BLaER1 treated with 17β-estradiol and CSF1 and Interleukin-3, amounts not matched to agents 10 nM and 100 nM (cell line): ENCODE results near the gene PRSS3.
"Not testable (repeated sequence)": the region's sequence is repeated elsewhere in the genome, so short reads cannot be mapped to it uniquely, and the experiment has no call there.

Experiments used
- H3K27ac ChIP-seq, 11 experiments: shearing (Covaris generic); formaldehyde crosslinking; 2 replicates each; pipeline ENCODE4 v1.8.1; 2022
- H3K27me3 ChIP-seq, 11 experiments: shearing (Covaris generic); formaldehyde crosslinking; 2 replicates each; pipeline ENCODE4 v1.8.1; 2022
- H3K36me3 ChIP-seq, 11 experiments: shearing (Covaris generic); formaldehyde crosslinking; 2 replicates each; pipeline ENCODE4 v1.8.1; 2022
- H3K4me1 ChIP-seq, 10 experiments: shearing (Covaris generic); formaldehyde crosslinking; 2 replicates each; pipeline ENCODE4 v1.8.1; 2022
- H3K4me2 ChIP-seq, 11 experiments: shearing (Covaris generic); formaldehyde crosslinking; 2 replicates each; pipeline ENCODE4 v1.8.1; 2022
- H3K4me3 ChIP-seq, 10 experiments: shearing (Covaris generic); formaldehyde crosslinking; 2 replicates each; pipeline ENCODE4 v1.8.1; 2022
- H3K9ac ChIP-seq, 11 experiments: shearing (Covaris generic); formaldehyde crosslinking; 2 replicates each; pipeline ENCODE4 v1.8.1; 2022
- H3K9me3 ChIP-seq, 11 experiments: shearing (Covaris generic); formaldehyde crosslinking; replicated peaks in 1 of 11; 2 replicates each; pipeline ENCODE4 v1.8.1; 2022
- H4K20me1 ChIP-seq, 11 experiments: shearing (Covaris generic); formaldehyde crosslinking; 2 replicates each; pipeline ENCODE4 v1.8.1; 2022
- Cebpa-rat ChIP-seq, 11 experiments: shearing (Covaris generic); IDR thresholded peaks; 2 replicates each; pipeline ENCODE4 v1.8.1; 2022

PRSS3 gene

GRCh38 chr9:33797837-33798236 lies 2.5 kb downstream of the PRSS3 start:
- no peak overlapping the region for H3K27ac ChIP-seq
- TF ChIP-seq Cebpa-rat (IDR thresholded peaks at IDR 0.05): no peak
- H3K9ac ChIP-seq: no peak overlapping the region
- no peak overlapping the region for H3K4me3 ChIP-seq
- H3K9me3 ChIP-seq: peaks cover 0 to 16% (median 0%) of the 10 kb centered on the region in 11 experiments; a peak in 3 of 22 replicates
- no peaks in the 10 kb centered on the region for H3K36me3 ChIP-seq
- H3K27me3 ChIP-seq: no peaks in the 10 kb centered on the region
- H4K20me1 ChIP-seq: no peaks in the 10 kb centered on the region
- peaks cover 0 to 11% (median 0%) of the 10 kb centered on the region in 10 experiments; a peak in 3 of 20 replicates for H3K4me1 ChIP-seq
- no peak overlapping the region for H3K4me2 ChIP-seq

GRCh38 chr9:33798545-33798944 lies 3.2 kb downstream of the PRSS3 start:
- H3K9ac ChIP-seq: no peak overlapping the region
- no peaks in the 10 kb centered on the region for H3K27me3 ChIP-seq
- H3K4me2 ChIP-seq: no peak overlapping the region
- no peak overlapping the region for H3K4me3 ChIP-seq
- H3K4me1 ChIP-seq: peaks cover 0 to 7% (median 0%) of the 10 kb centered on the region in 10 experiments; a peak in 3 of 20 replicates
- H4K20me1 ChIP-seq: no peaks in the 10 kb centered on the region
- H3K9me3 ChIP-seq: peaks cover 0 to 16% (median 0%) of the 10 kb centered on the region in 11 experiments; a peak in 3 of 22 replicates
- no peaks in the 10 kb centered on the region for H3K36me3 ChIP-seq
- TF ChIP-seq Cebpa-rat (IDR thresholded peaks at IDR 0.05): no peak
- H3K27ac ChIP-seq: no peak overlapping the region

GRCh38 chr9:33799928-33800704 lies 4.8 kb downstream of the PRSS3 start:
- Histone ChIP-seq H3K4me3 (no peak overlapping the region), H3K9ac (no peak overlapping the region), H3K27ac (no peak overlapping the region), H3K27me3 (no peaks in the 10 kb centered on the region), H3K36me3 (no peaks in the 10 kb centered on the region), H3K9me3 (peaks cover 0 to 16% (median 0%) of the 10 kb centered on the region in 11 experiments; a peak in 3 of 22 replicates), H3K4me1 (no peaks in the 10 kb centered on the region), H3K4me2 (no peak overlapping the region), H4K20me1 (no peaks in the 10 kb centered on the region)
- TF ChIP-seq Cebpa-rat (IDR thresholded peaks at IDR 0.05): no peak

DNA sequence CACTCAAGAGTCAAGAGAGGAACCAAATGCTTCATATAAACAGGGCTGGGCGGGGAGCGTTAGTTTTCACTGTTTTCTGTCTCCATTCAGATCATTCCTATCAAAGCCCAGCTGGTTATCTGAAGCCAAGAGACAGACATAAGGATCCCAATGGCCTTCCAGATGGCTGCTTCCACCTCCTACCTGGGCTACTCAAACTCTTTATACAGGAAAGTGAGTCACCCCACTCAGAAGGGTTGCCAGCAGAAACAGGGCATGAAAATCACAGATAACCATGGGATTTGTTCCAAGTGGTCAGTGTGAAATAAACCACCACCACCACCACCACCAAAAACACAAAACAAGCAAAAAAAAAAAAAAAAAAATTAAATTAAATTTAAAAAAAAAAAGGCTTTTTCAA lies 5.5 kb downstream of the PRSS3 start:
- H3K9ac ChIP-seq: no peak overlapping the region
- no peak overlapping the region for H3K27ac ChIP-seq
- no peaks in the 10 kb centered on the region for H3K27me3 ChIP-seq
- H3K4me3 ChIP-seq: no peak overlapping the region
- no peaks in the 10 kb centered on the region for H4K20me1 ChIP-seq
- TF ChIP-seq Cebpa-rat (IDR thresholded peaks at IDR 0.05): no peak
- no peaks in the 10 kb centered on the region for H3K36me3 ChIP-seq
- H3K4me2 ChIP-seq: no peak overlapping the region
- H3K9me3 ChIP-seq: peaks cover 0 to 16% (median 0%) of the 10 kb centered on the region in 11 experiments; a peak in 3 of 22 replicates
- no peaks in the 10 kb centered on the region for H3K4me1 ChIP-seq

DNA sequence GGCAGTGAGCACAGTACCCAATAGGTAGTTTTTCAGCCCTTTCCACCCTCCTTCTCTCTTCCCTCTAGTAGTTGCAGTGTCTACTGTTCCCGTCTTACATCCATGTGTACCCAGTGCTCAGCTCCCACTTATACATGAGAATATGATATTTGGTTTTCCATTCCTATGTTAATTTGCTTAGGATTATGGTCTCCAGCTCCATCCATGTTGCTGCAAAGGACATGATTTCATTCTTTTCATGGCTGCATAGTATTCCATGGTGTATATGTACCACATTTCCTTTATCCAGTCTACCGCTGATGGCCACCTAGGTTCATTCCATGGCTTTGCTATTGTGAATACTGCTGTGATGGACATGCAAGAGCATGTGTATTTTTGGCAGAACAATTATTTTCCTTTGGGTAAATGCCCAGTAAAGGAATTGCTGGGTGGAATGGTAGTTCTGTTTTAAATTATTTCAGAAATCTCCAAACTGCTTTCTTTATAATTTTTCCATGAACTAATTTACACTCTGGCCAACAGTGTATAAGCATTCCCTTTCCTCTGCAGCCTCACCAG lies 6.7 kb downstream of the PRSS3 start:
- H3K9me3 ChIP-seq, H3K36me3 ChIP-seq, H3K9ac ChIP-seq, H3K4me3 ChIP-seq, H3K4me1 ChIP-seq, H3K27me3 ChIP-seq, H3K4me2 ChIP-seq, H4K20me1 ChIP-seq, H3K27ac ChIP-seq: not testable (repeated sequence)

DNA sequence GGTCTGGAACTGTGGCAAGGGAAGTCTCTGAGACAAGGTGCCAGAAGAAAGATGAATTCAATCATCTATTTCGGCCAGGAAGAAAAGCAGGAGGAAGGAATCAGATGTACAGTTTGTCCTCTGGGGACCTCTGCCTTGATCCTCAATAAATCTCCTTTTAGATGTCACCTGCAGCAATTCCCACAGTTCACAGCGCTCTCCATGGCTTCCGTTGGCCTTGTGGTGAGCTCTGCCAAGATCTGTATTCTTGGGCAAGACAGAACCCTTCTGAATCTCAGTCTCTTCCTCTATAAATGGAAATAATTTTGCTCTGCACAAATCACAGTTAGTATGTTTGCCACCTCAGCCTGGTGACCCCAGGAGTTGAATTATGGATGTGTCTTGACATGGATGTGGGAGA lies 8.8 kb downstream of the PRSS3 start:
- not testable (repeated sequence) for H3K4me2 ChIP-seq, H4K20me1 ChIP-seq, H3K9me3 ChIP-seq, H3K27ac ChIP-seq, H3K9ac ChIP-seq, H3K4me1 ChIP-seq, H3K36me3 ChIP-seq, H3K4me3 ChIP-seq, H3K27me3 ChIP-seq

DNA sequence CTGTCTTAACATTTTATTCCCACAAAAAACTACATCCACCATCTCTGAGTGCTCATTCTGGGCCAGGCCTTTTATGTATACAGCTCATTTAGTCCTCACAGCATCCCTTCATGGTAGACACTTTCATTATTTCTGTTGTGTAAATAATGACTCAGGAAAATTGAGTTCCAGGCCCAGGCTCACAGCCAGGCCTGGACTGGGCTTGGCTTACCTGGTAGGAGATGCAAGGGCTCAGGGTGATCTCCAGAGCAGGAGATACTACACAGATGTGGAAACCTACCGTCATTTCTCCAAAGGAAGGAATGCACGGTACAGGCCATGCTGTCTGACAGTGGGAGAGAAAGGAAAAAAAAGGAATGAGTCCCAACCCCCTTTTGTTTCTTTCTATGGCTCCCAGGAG lies 11.8 kb downstream of the PRSS3 start:
- not testable (repeated sequence) for H3K9me3 ChIP-seq, H4K20me1 ChIP-seq, H3K27me3 ChIP-seq, H3K9ac ChIP-seq, H3K4me3 ChIP-seq, H3K4me1 ChIP-seq, H3K27ac ChIP-seq, H3K36me3 ChIP-seq, H3K4me2 ChIP-seq

- not testable (repeated sequence) for H4K20me1 ChIP-seq, H3K4me2 ChIP-seq, H3K9ac ChIP-seq, H3K9me3 ChIP-seq, H3K27me3 ChIP-seq, H3K4me3 ChIP-seq, H3K36me3 ChIP-seq, H3K27ac ChIP-seq, H3K4me1 ChIP-seq
Observed at GRCh38 chr9:33808979-33809322, 13.6 kb downstream of the PRSS3 start.

DNA sequence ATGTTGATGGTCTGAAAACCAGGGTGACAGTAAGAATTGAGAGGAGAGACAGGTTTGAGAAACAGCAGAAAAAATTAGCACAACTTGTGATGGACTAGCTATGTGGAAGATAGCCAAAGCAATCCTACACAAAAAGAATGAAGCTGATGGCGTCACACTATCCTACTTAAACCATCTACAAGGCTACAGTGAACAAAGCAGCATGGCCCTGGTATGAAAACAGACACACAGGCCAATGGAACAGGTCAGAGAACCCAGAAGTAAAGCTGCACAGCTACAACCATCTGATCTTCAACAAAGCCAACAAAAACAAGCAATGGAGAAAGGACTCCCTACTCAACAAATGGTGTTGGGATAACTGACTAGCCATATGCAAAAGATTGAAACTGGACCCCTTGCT lies 14.1 kb downstream of the PRSS3 start:
- H3K4me2 ChIP-seq: no peak overlapping the region

More for the DNA sequence above, 14.1 kb downstream of the PRSS3 start:
- peaks cover 8 to 13% (median 11%) of the 10 kb centered on the region in 10 experiments for H3K4me1 ChIP-seq
- H3K9ac ChIP-seq: no peak overlapping the region
- H3K27ac ChIP-seq: no peak overlapping the region
- no peaks in the 10 kb centered on the region for H3K9me3 ChIP-seq
- H3K36me3 ChIP-seq: no peaks in the 10 kb centered on the region
- H3K4me3 ChIP-seq: no peak overlapping the region
- TF ChIP-seq Cebpa-rat (IDR thresholded peaks at IDR 0.05): no peak
- no peaks in the 10 kb centered on the region for H3K27me3 ChIP-seq
- no peaks in the 10 kb centered on the region for H4K20me1 ChIP-seq
